ENCODE results near the gene ATXN1. TPM values are rescaled to one million over a fixed set of nuclear protein-coding genes. Genes with fewer than 3 reads are reported as not detected.
"Not testable (repeated sequence)": the region's sequence is repeated elsewhere in the genome, so short reads cannot be mapped to it uniquely, and the experiment has no call there.

Gene ATXN1
- polyA plus RNA-seq, 1 of the 3 experiments (the other 2 are of a cell fraction) = 7.9 TPM

DNA sequence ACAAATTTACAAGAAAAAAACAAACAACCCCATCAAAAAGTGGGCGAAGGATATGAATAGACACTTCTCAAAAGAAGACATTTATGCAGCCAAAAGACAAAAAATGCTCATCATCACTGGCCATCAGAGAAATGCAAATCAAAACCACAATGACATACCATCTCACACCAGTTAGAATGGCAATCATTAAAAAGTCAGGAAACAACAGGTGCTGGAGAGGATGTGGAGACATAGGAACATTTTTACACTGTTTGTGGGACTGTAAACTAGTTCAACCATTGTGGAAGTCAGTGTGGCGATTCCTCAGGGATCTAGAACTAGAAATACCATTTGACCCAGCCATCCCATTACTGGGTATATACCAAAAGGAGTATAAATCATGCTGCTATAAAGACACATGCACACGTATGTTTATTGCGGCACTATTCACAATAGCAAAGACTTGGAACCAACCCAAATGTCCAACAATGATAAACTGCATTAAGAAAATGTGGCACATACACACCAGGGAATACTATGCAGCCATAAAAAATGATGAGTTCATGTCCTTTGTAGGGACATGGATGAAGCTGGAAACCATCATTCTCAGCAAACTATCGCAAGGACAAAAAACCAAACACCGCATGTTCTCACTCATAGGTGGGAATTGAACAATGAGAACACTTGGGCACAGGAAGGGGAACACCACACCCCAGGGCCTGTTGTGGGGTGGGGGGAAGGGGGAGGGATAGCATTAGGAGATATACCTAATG is 58.5 kb downstream of the ATXN1 start:
- H3K27ac ChIP-seq (ENCODE audit: low read depth in 2 of 2, low read length in 1 of 2); DNase-seq; H3K36me3 ChIP-seq (replicated peaks in 1 of 2; ENCODE audit: control insufficient read depth in 1 of 2, insufficient read depth in 2 of 2, low read length in 1 of 2); H3K4me2 ChIP-seq; H3K9me2 ChIP-seq; H3K27me3 ChIP-seq (ENCODE audit: insufficient read depth); H3K9me3 ChIP-seq; H3K9ac ChIP-seq; POLR2A ChIA-PET; H2AFZ ChIP-seq (ENCODE audit: low read depth); H3F3A ChIP-seq (replicated peaks; ENCODE audit: insufficient read depth); H3K4me3 ChIP-seq (ENCODE audit: low read depth in 2 of 2, low read length in 1 of 2); CTCF ChIA-PET: not testable (repeated sequence)
- peaks cover 91% of the 10 kb centered on the region for H3K79me2 ChIP-seq (ENCODE audit: insufficient read depth)
- WGBS (ENCODE audit: low lambda C conversion rate) = 79% methylated on average over 4 of the region's 6 CpGs
- peaks cover 17% of the 10 kb centered on the region; the same call in 1 of the 2 replicates for H4K20me1 ChIP-seq (ENCODE audit: insufficient read depth)
- H3K4me1 ChIP-seq (ENCODE audit: control insufficient read depth in 1 of 2, insufficient read depth in 2 of 2, low read depth in 1 of 2, low read length in 1 of 2) = peaks cover 0 to 46% of the 10 kb centered on the region in 2 experiments; a peak in 2 of 4 replicates

DNA sequence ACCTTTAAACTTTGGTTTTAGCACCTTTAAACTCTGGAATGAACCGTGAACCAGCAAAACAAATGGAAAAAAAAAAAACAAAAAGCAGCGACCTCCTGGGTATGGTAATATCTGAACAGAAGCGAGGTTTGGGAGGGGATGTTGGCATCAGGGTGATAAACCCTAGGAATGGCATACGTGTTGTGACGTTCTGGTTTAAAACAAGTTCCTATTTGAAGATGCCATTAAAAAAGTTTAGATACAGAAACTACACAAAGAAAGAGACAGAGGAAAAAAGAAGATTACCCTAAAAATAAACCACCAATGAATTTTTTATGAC is 60.4 kb downstream of the ATXN1 start:
- H3K4me3 ChIP-seq (ENCODE audit: low read depth in 2 of 2, low read length in 1 of 2) = no peak overlapping the region
- peaks cover 0 to 3% of the 10 kb centered on the region in 2 experiments for H3K36me3 ChIP-seq (replicated peaks in 1 of 2; ENCODE audit: control insufficient read depth in 1 of 2, insufficient read depth in 2 of 2, low read length in 1 of 2)
- H4K20me1 ChIP-seq (ENCODE audit: insufficient read depth) = peaks cover 24% of the 10 kb centered on the region; the same call in 1 of the 2 replicates
- CTCF ChIA-PET = interaction anchor here (0.6 kb wide), 2 partner anchors 8 to 18 kb away, joined by 3 read pairs; no protein-coding TSS in a partner anchor
- peaks cover 91% of the 10 kb centered on the region for H3K79me2 ChIP-seq (ENCODE audit: insufficient read depth)
- no peak overlapping the region for H3K27ac ChIP-seq (ENCODE audit: low read depth in 2 of 2, low read length in 1 of 2)
- WGBS (ENCODE audit: low lambda C conversion rate) = 95% methylated on average over 5 of the region's 5 CpGs
- no peaks in the 10 kb centered on the region for H3F3A ChIP-seq (replicated peaks; ENCODE audit: insufficient read depth)
- DNase-seq = no peak
- H3K9ac ChIP-seq = no peak overlapping the region
- H3K9me3 ChIP-seq = no peaks in the 10 kb centered on the region
- no peaks in the 10 kb centered on the region for H3K9me2 ChIP-seq
- peaks cover 0 to 40% of the 10 kb centered on the region in 2 experiments; a peak in 2 of 4 replicates for H3K4me1 ChIP-seq (ENCODE audit: control insufficient read depth in 1 of 2, insufficient read depth in 2 of 2, low read depth in 1 of 2, low read length in 1 of 2)
- POLR2A ChIA-PET = no interaction called here
- TF ChIP-seq TEAD4 (IDR thresholded peaks at IDR 0.05; ENCODE audit: borderline replicate concordance, insufficient read depth) (no peak), POLR2AphosphoS5 (IDR thresholded peaks at IDR 0.05; ENCODE audit: low read depth, low read length) (no peak), RAD21 (IDR thresholded peaks at IDR 0.05; ENCODE audit: low read length) (no peak), CHD2 (IDR thresholded peaks at IDR 0.05; ENCODE audit: low read length, partially characterized antibody) (no peak), RFX5 (IDR thresholded peaks at IDR 0.05; ENCODE audit: low read length) (no peak), NFIC (IDR thresholded peaks at IDR 0.05; ENCODE audit: borderline replicate concordance) (no peak), FOSL2 (IDR thresholded peaks at IDR 0.05; ENCODE audit: borderline replicate concordance, low read depth) (no peak), FOXM1 (IDR thresholded peaks at IDR 0.05; ENCODE audit: low read depth) (no peak), RXRA (IDR thresholded peaks at IDR 0.05; ENCODE audit: borderline replicate concordance, low read depth) (no peak), GATA2 (CRISPR knock-in tag; IDR thresholded peaks at IDR 0.05) (no peak)
- TF ChIP-seq, protein P1, sequence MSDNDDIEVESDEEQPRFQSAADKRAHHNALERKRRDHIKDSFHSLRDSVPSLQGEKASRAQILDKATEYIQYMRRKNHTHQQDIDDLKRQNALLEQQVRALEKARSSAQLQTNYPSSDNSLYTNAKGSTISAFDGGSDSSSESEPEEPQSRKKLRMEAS (IDR thresholded peaks at IDR 0.05; ENCODE audit: low read depth) = no peak
- TF ChIP-seq, protein P2, sequence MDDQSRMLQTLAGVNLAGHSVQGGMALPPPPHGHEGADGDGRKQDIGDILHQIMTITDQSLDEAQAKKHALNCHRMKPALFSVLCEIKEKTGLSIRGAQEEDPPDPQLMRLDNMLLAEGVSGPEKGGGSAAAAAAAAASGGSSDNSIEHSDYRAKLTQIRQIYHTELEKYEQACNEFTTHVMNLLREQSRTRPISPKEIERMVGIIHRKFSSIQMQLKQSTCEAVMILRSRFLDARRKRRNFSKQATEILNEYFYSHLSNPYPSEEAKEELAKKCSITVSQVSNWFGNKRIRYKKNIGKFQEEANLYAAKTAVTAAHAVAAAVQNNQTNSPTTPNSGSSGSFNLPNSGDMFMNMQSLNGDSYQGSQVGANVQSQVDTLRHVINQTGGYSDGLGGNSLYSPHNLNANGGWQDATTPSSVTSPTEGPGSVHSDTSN (IDR thresholded peaks at IDR 0.05) = no peak
- no peaks in the 10 kb centered on the region for H3K27me3 ChIP-seq (ENCODE audit: insufficient read depth)
- no peak overlapping the region for H3K4me2 ChIP-seq
- H2AFZ ChIP-seq (ENCODE audit: low read depth) = no peak overlapping the region

Measured in SK-N-SH (cell line).